K562 (cell line): Measurements from ENCODE around the gene ZSCAN25. TPM values are rescaled to one million over a fixed set of nuclear protein-coding genes. Genes with fewer than 3 reads are reported as not detected.

Experiments used
- ATF1 ChIP-seq, 2 experiments: fragments of 450-650 bp in 1 of 2; IDR thresholded peaks; 2 replicates each; pipeline ENCODE4 v1.6.1; 2016; ENCODE audit warnings: missing compliant biosample characterization in 1 of 2, missing genetic modification characterization in 1 of 2
- CHD7 ChIP-seq: fragments of 200-600 bp; sonication (generic); IDR thresholded peaks from one replicate; pipeline ENCODE4 v1.6.1; 2012; ENCODE audit warnings: mild to moderate bottlenecking, low read depth, low read length, inconsistent platforms
- DMBX1 ChIP-seq: fragments of 250-450 bp; sonication (Bioruptor Pico); IDR thresholded peaks from 2 replicates; pipeline ENCODE4 v1.8.0; 2022; ENCODE audit warnings: inconsistent platforms, mild to moderate bottlenecking, moderate library complexity, borderline replicate concordance
- FOXP4 ChIP-seq: sonication (generic); formaldehyde crosslinking; IDR thresholded peaks from 2 replicates; pipeline ENCODE4 v1.8.0; 2022; ENCODE audit warnings: mild to moderate bottlenecking, missing genetic modification reagents, borderline replicate concordance
- HINFP ChIP-seq: fragments of 450-650 bp; conservative IDR thresholded peaks from 2 replicates; pipeline ENCODE4 v1.6.1; 2016; ENCODE audit warnings: missing genetic modification characterization, low read depth, mild to moderate bottlenecking, control low read depth, missing compliant biosample characterization
- HNRNPK ChIP-seq: fragments of 200-400 bp; formaldehyde crosslinking; IDR thresholded peaks from one replicate; pipeline ENCODE4 v1.6.1; 2018; ENCODE audit warnings: mild to moderate bottlenecking, low read depth, low read length; ENCODE audit not compliant: poor library complexity, severe bottlenecking
- NFYB ChIP-seq: IDR thresholded peaks from 2 replicates; pipeline ENCODE4 v1.6.1; 2011; ENCODE audit warnings: mild to moderate bottlenecking, moderate library complexity; ENCODE audit not compliant: insufficient read length; ENCODE audit errors: extremely low read depth
- RBM22 ChIP-seq: fragments of 200-400 bp; formaldehyde crosslinking; IDR thresholded peaks from 2 replicates; pipeline ENCODE4 v1.6.1; 2018; ENCODE audit warnings: low read length, low read depth; ENCODE audit not compliant: poor library complexity, severe bottlenecking
- SMAD1 ChIP-seq: fragments of 150-350 bp; IDR thresholded peaks from 2 replicates; pipeline ENCODE4 v1.6.1; 2014; ENCODE audit warnings: low read length, low read depth; ENCODE audit not compliant: partially characterized antibody
- SNRNP70 ChIP-seq: fragments of 200-400 bp; formaldehyde crosslinking; optimal IDR thresholded peaks from 2 replicates; pipeline ENCODE3; 2017; ENCODE audit warnings: low read depth, low read length
- polyA plus RNA-seq, 8 experiments: library from polyadenylated mRNA; depleted of rRNA in 4 of 8; stranded (reverse) in 5 of 8; unstranded in 3 of 8; fragments of >200 nt; fragmentation: Nextera tagmentation in 2 of 8; fragmentation: Illumina TruSeq in 1 of 8; extraction: Ambion mirVana in 2 of 8; extraction: Trizol in 1 of 8; gene quantifications; 2 replicates each; pipeline versions ENCODE4 v1.2.1 to v1.2.3, GENCODE V29; 2011 to 2014; ENCODE audit warnings: inconsistent platforms in 1 of 8, missing spikeins in 1 of 8
- total RNA-seq, 7 experiments: library from RNA; depleted of rRNA in 6 of 7; stranded (reverse); fragments of >200 nt in 6 of 7; fragmentation: Illumina TruSeq in 2 of 7; extraction: Trizol in 2 of 7; gene quantifications; 2 replicates each; pipeline versions ENCODE4 v1.2.1 to v1.2.3, GENCODE V29; 2011 to 2021; ENCODE audit warnings: low replicate concordance in 1 of 7

ZSCAN25 gene
- total and polyA plus RNA-seq, 9 of the 15 experiments (the other 6 are each of a cell fraction or from before 2014, with no cell fraction given) = 0.94 to 18.4 (median 12.8) TPM

GRCh38 chr7:99616359-99617191, at the start of gene ZSCAN25 (continued):
- peak; percentile 45 for TF ChIP-seq SMAD1
- TF ChIP-seq DMBX1 (CRISPR knock-in tag) = no peak
- no peak for TF ChIP-seq HNRNPK
- peak; percentile 39; the same call in 1 of the 2 replicates for TF ChIP-seq ATF1 (CRISPR knock-in tag; IDR thresholded peaks at IDR 0.05)
- peak; percentile 92 for TF ChIP-seq ATF1 (tag; IDR thresholded peaks at IDR 0.05)
- peak; percentile 41; the same call in 1 of the 2 replicates for TF ChIP-seq FOXP4
- peak; percentile 98 for TF ChIP-seq HINFP (tag)
- TF ChIP-seq RBM22 = peak; percentile 53
- no peak for TF ChIP-seq NFYB
- no peak for TF ChIP-seq SNRNP70
- no peak for TF ChIP-seq CHD7
